HG03064 (cell line): ENCODE results near the gene CPTP.

Experiments
- ATAC-seq: cut with Tn5 transposase; IDR thresholded peaks from one replicate; pipeline ENCODE4 v1.9.1; 2021; ENCODE audit warnings: low read depth; ENCODE audit not compliant: unreplicated experiment

Gene CPTP

GRCh38 chr1:1376551-1377226 lies 52.1 kb downstream of the CPTP start:
- no peak for ATAC-seq

- no peak for ATAC-seq
Observed at GRCh38 chr1:1377540-1378205, 53.1 kb downstream of the CPTP start.
